GM23338 (cell line): ENCODE measurements around the gene FRAS1. TPM values are rescaled to one million over a fixed set of nuclear protein-coding genes. Genes with fewer than 3 reads are reported as not detected.
A peak's percentile ranks its signal among the peaks of the same experiment; 100 is the strongest.
"Not testable (repeated sequence)": the region's sequence is repeated elsewhere in the genome, so short reads cannot be mapped to it uniquely, and the experiment has no call there.

Source experiments
- ATAC-seq: fragments of 200-7000 bp; cut with Tn5 transposase; 3 replicates; pipeline ENCODE4 v1.9.1; 2020
- DNase-seq: peaks from one replicate; pipeline ENCODE4 v3.0.0-alpha.2; 2015; ENCODE audit warnings: low spot score
- H2AFZ ChIP-seq: fragments of 200-600 bp; sonication (generic); 2 replicates; pipeline ENCODE4 v1.8.0; 2016; ENCODE audit warnings: antibody characterized with exemption, mild to moderate bottlenecking, moderate library complexity
- H3F3A ChIP-seq: fragments of 200-600 bp; sonication (generic); replicated peaks from 2 replicates; pipeline ENCODE4 v1.8.0; 2017; ENCODE audit warnings: antibody characterized with exemption, mixed run types, low read depth
- H3K27ac ChIP-seq: fragments of 200-600 bp; sonication (generic); 2 replicates; pipeline ENCODE4 v1.6.1; 2016; ENCODE audit warnings: low read depth
- H3K27me3 ChIP-seq: fragments of 200-600 bp; sonication (generic); 2 replicates; pipeline ENCODE4 v1.8.0; 2016; ENCODE audit warnings: mild to moderate bottlenecking, mixed run types, moderate library complexity; ENCODE audit not compliant: insufficient read depth
- H3K36me3 ChIP-seq: fragments of 200-600 bp; sonication (generic); 2 replicates; pipeline ENCODE4 v1.8.0; 2016; ENCODE audit warnings: mild to moderate bottlenecking; ENCODE audit not compliant: insufficient read depth
- H3K4me1 ChIP-seq: fragments of 200-600 bp; sonication (generic); 2 replicates; pipeline ENCODE4 v1.8.0; 2016; ENCODE audit warnings: mild to moderate bottlenecking, moderate library complexity; ENCODE audit not compliant: insufficient read depth
- H3K4me2 ChIP-seq: fragments of 200-600 bp; sonication (generic); 2 replicates; pipeline ENCODE4 v1.7.1; 2017; ENCODE audit warnings: mixed run types
- H3K4me3 ChIP-seq: fragments of 200-600 bp; sonication (generic); 2 replicates; pipeline ENCODE4 v1.6.1; 2016; ENCODE audit warnings: mixed run types
- H3K79me2 ChIP-seq: fragments of 200-600 bp; sonication (generic); replicated peaks from 2 replicates; pipeline ENCODE4 v1.8.0; 2017; ENCODE audit warnings: mild to moderate bottlenecking; ENCODE audit not compliant: insufficient read depth
- H3K9me2 ChIP-seq: fragments of 200-600 bp; sonication (generic); 2 replicates; pipeline ENCODE4 v1.8.0; 2017; ENCODE audit not compliant: insufficient read depth
- H4K20me1 ChIP-seq: fragments of 200-600 bp; sonication (generic); replicated peaks from 2 replicates; pipeline ENCODE4 v1.8.0; 2017; ENCODE audit warnings: mild to moderate bottlenecking; ENCODE audit not compliant: insufficient read depth
- H3K27ac Mint-ChIP-seq: 2 replicates; pipeline ENCODE4 v1.8.0; 2020; ENCODE audit warnings: inconsistent platforms, mild to moderate bottlenecking, moderate library complexity, mixed read lengths
- H3K27me3 Mint-ChIP-seq: 3 replicates; pipeline ENCODE4 v1.8.0; 2022; ENCODE audit warnings: low read depth, mild to moderate bottlenecking, moderate library complexity, mixed read lengths, inconsistent platforms; ENCODE audit not compliant: insufficient read depth, poor library complexity
- H3K36me3 Mint-ChIP-seq: 3 replicates; pipeline ENCODE4 v1.8.0; 2021; ENCODE audit warnings: low read depth, mild to moderate bottlenecking, inconsistent platforms, moderate library complexity, mixed read lengths
- H3K4me1 Mint-ChIP-seq: 3 replicates; pipeline ENCODE4 v1.8.0; 2020; ENCODE audit warnings: mild to moderate bottlenecking, inconsistent platforms, mixed read lengths
- H3K4me3 Mint-ChIP-seq: 3 replicates; pipeline ENCODE4 v1.8.0; 2021; ENCODE audit warnings: moderate library complexity, mild to moderate bottlenecking, inconsistent platforms, mixed read lengths
- H3K9me3 Mint-ChIP-seq: 3 replicates; pipeline ENCODE4 v1.8.0; 2020; ENCODE audit warnings: moderate library complexity, mild to moderate bottlenecking, inconsistent platforms, mixed read lengths
- EZH2 ChIP-seq: fragments of 200-600 bp; sonication (generic); IDR thresholded peaks from one replicate; pipeline ENCODE4 v1.8.0; 2017; ENCODE audit warnings: antibody characterized with exemption, mild to moderate bottlenecking, low read depth; ENCODE audit not compliant: unreplicated experiment
- JUNB ChIP-seq: IDR thresholded peaks from one replicate; pipeline ENCODE4 v1.6.1; 2016; ENCODE audit warnings: antibody characterized with exemption; ENCODE audit not compliant: unreplicated experiment
- POLR2AphosphoS5 ChIP-seq: IDR thresholded peaks from 2 replicates; pipeline ENCODE4 v1.6.1; 2016; ENCODE audit warnings: antibody characterized with exemption, low read depth
- polyA plus RNA-seq: library from polyadenylated mRNA; unstranded; fragments of >200 nt; fragmentation: Nextera tagmentation; extraction: Ambion mirVana; gene quantifications from 2 replicates; pipeline ENCODE4 v1.2.1, GENCODE V29; 2016
- total RNA-seq: library from RNA; depleted of rRNA; stranded (reverse); fragments of >200 nt; shearing (Covaris generic); gene quantifications from 2 replicates; pipeline ENCODE4 v1.2.3, GENCODE V29; 2014
- TF ChIP-seq, protein P1 (sequence below), 2 experiments: fragments of 200-600 bp in 1 of 2; sonication (generic) in 1 of 2; conservative IDR thresholded peaks; 2 replicates each; pipeline versions ENCODE4 v1.5.1 to v1.6.1; 2016 to 2017; ENCODE audit warnings: antibody characterized with exemption in 2 of 2, low read depth in 2 of 2, mild to moderate bottlenecking in 2 of 2, moderate library complexity in 1 of 2
- TF ChIP-seq, protein P2 (sequence below): fragments of 250-450 bp; sonication (Bioruptor Pico); IDR thresholded peaks from 2 replicates; pipeline ENCODE4 v1.5.0; 2020; ENCODE audit warnings: mild to moderate bottlenecking, moderate library complexity

Gene FRAS1
- total and polyA plus RNA-seq, 2 experiments from 2014 or later = 12.4 to 108 TPM

DNA sequence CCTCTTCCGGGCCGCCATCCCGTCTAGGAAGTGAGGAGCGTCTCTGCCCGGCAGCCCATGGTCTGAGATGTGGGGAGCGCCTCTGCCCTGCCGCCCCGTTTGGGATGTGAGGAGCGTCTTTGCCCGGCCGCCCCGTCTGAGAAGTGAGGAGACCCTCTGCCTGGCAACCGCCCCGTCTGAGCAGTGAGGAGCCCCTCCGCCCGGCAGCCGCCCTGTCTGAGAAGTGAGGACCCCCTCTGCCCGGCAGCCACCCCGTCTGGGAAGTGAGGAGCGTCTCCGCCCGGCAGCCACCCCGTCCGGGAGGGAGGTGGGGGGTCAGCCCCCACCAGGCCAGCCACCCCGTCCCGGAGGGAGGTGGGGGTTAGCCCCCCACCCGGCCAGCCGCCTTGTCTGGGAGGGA lies 490.8 kb downstream of the FRAS1 start:
- H3K4me3 ChIP-seq, H2AFZ ChIP-seq, H3K79me2 ChIP-seq, H3K27ac ChIP-seq, H3K36me3 ChIP-seq, H3K4me2 ChIP-seq, ATAC-seq, H3K36me3 Mint-ChIP-seq, H3K4me3 Mint-ChIP-seq, H4K20me1 ChIP-seq, H3K27ac Mint-ChIP-seq, H3K9me2 ChIP-seq, H3F3A ChIP-seq, DNase-seq: not testable (repeated sequence)
- peaks cover 13% of the 10 kb centered on the region for H3K4me1 ChIP-seq
- H3K9me3 Mint-ChIP-seq = peaks cover 15% of the 10 kb centered on the region; the same call in 2 of the 3 replicates
- H3K27me3 Mint-ChIP-seq = peaks cover 22% of the 10 kb centered on the region
- H3K4me1 Mint-ChIP-seq = peaks cover 24% of the 10 kb centered on the region
- peaks cover 37% of the 10 kb centered on the region for H3K27me3 ChIP-seq

DNA sequence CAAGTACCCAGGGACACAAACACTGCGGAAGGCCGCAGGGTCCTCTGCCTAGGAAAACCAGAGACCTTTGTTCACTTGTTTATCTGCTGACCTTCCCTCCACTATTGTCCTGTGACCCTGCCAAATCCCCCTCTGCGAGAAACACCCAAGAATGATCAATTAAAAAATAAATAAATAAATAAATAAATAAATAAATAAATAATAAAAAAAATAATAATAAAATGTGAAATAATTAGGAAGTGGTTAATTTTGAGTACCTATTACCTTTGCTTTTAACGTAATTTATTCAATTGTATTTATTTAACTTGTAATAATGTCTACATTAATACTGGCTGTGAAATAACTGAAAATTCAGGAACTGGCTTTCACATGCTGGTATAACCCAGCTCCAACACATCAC lies 491.8 kb downstream of the FRAS1 start:
- not testable (repeated sequence) for ATAC-seq, H3K9me2 ChIP-seq, H3K36me3 Mint-ChIP-seq, H3K4me3 Mint-ChIP-seq, H3K36me3 ChIP-seq, DNase-seq, H3K27ac Mint-ChIP-seq, H2AFZ ChIP-seq, H3K79me2 ChIP-seq, H3K4me3 ChIP-seq, H3K4me2 ChIP-seq, H3F3A ChIP-seq, H3K27ac ChIP-seq, H4K20me1 ChIP-seq
- Mint-ChIP-seq H3K9me3 (peaks cover 15% of the 10 kb centered on the region; the same call in 2 of the 3 replicates), H3K4me1 (peaks cover 34% of the 10 kb centered on the region), H3K27me3 (peaks cover 27% of the 10 kb centered on the region)
- peaks cover 46% of the 10 kb centered on the region for H3K27me3 ChIP-seq
- H3K4me1 ChIP-seq = peaks cover 20% of the 10 kb centered on the region

DNA sequence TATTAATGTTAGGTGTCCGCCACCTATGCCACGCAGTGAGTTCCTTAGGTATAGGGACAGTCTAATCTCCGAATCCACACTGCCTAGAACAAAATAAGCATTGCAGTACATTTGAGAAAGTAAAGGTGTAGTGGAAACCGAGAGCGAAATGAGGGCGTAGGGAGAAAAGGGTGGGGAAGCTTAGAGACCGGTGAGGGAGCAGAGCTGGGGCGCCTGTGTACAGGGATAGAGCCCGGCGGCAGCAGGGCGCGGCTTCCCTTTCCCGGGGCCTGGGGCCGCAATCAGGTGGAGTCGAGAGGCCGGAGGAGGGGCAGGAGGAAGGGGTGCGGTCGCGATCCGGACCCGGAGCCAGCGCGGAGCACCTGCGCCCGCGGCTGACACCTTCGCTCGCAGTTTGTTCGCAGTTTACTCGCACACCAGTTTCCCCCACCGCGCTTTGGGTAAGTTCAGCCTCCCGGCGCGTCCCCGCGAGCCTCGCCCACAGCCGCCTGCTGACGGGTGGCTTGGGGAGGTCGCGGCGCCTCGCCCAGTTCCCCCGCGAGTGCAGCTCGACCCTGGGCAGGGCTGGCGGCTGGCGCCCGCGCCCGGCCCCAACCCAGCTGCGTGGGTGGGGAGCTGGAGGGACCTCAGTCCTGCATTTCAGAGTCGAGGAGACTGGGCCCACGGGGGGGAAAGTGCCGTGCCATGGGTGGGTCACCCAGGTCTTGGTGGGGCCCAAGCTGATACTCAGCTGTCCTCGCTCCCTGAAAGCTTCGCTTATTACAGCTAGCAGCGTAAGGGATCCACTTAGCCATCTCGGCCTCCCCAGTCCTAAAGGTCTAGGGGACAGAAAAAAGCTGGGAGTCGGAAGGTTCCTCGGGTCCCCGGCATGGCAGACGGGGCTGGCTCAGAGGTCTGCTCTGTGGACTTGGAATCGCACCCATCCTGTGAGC lies 494.6 kb downstream of the FRAS1 start, which contains the start of gene ANXA3:
ANXA3 (plus strand) TSS at position 351 of the 932 bp plus-strand sequence. CDS start 2,704 bp downstream, outside the sequence.
- no peaks in the 10 kb centered on the region for H3K79me2 ChIP-seq
- H3K27me3 ChIP-seq = peaks cover 46% of the 10 kb centered on the region
- H4K20me1 ChIP-seq = no peaks in the 10 kb centered on the region
- Mint-ChIP-seq H3K27me3 (peaks cover 27% of the 10 kb centered on the region), H3K27ac (peak within 1 kb of the TSS; percentile 81), H3K4me3 (peak within 1 kb of the TSS; percentile 78), H3K9me3 (peaks cover 13% of the 10 kb centered on the region; the same call in 2 of the 3 replicates), H3K4me1 (peaks cover 37% of the 10 kb centered on the region), H3K36me3 (peaks cover 26% of the 10 kb centered on the region; the same call in 2 of the 3 replicates)
- peak within 1 kb of the TSS; percentile 2; the same call in 1 of the 2 replicates for H3K27ac ChIP-seq
- peak within 1 kb of the TSS; percentile 71 for H3K4me3 ChIP-seq
- DNase-seq (peak; percentile 89), ATAC-seq (peak; percentile 94)
- H3K9me2 ChIP-seq = no peaks in the 10 kb centered on the region
- H3K36me3 ChIP-seq = no peaks in the 10 kb centered on the region
- H3K4me1 ChIP-seq = peaks cover 20% of the 10 kb centered on the region
- H3F3A ChIP-seq = no peaks in the 10 kb centered on the region; the same call in 1 of the 2 replicates
- H2AFZ ChIP-seq = 0 out of 2 replicates have a peak within 1 kb of the TSS, but pooled peaks have one; percentile 0
- peak within 1 kb of the TSS; percentile 85 for H3K4me2 ChIP-seq
- no peak for TF ChIP-seq EZH2
- TF ChIP-seq, protein P1, sequence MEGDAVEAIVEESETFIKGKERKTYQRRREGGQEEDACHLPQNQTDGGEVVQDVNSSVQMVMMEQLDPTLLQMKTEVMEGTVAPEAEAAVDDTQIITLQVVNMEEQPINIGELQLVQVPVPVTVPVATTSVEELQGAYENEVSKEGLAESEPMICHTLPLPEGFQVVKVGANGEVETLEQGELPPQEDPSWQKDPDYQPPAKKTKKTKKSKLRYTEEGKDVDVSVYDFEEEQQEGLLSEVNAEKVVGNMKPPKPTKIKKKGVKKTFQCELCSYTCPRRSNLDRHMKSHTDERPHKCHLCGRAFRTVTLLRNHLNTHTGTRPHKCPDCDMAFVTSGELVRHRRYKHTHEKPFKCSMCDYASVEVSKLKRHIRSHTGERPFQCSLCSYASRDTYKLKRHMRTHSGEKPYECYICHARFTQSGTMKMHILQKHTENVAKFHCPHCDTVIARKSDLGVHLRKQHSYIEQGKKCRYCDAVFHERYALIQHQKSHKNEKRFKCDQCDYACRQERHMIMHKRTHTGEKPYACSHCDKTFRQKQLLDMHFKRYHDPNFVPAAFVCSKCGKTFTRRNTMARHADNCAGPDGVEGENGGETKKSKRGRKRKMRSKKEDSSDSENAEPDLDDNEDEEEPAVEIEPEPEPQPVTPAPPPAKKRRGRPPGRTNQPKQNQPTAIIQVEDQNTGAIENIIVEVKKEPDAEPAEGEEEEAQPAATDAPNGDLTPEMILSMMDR (conservative IDR thresholded peaks at IDR 0.05; ENCODE audit: low read depth in 2 of 2) = no peak
- no peak for TF ChIP-seq JUNB
- TF ChIP-seq, protein P2, sequence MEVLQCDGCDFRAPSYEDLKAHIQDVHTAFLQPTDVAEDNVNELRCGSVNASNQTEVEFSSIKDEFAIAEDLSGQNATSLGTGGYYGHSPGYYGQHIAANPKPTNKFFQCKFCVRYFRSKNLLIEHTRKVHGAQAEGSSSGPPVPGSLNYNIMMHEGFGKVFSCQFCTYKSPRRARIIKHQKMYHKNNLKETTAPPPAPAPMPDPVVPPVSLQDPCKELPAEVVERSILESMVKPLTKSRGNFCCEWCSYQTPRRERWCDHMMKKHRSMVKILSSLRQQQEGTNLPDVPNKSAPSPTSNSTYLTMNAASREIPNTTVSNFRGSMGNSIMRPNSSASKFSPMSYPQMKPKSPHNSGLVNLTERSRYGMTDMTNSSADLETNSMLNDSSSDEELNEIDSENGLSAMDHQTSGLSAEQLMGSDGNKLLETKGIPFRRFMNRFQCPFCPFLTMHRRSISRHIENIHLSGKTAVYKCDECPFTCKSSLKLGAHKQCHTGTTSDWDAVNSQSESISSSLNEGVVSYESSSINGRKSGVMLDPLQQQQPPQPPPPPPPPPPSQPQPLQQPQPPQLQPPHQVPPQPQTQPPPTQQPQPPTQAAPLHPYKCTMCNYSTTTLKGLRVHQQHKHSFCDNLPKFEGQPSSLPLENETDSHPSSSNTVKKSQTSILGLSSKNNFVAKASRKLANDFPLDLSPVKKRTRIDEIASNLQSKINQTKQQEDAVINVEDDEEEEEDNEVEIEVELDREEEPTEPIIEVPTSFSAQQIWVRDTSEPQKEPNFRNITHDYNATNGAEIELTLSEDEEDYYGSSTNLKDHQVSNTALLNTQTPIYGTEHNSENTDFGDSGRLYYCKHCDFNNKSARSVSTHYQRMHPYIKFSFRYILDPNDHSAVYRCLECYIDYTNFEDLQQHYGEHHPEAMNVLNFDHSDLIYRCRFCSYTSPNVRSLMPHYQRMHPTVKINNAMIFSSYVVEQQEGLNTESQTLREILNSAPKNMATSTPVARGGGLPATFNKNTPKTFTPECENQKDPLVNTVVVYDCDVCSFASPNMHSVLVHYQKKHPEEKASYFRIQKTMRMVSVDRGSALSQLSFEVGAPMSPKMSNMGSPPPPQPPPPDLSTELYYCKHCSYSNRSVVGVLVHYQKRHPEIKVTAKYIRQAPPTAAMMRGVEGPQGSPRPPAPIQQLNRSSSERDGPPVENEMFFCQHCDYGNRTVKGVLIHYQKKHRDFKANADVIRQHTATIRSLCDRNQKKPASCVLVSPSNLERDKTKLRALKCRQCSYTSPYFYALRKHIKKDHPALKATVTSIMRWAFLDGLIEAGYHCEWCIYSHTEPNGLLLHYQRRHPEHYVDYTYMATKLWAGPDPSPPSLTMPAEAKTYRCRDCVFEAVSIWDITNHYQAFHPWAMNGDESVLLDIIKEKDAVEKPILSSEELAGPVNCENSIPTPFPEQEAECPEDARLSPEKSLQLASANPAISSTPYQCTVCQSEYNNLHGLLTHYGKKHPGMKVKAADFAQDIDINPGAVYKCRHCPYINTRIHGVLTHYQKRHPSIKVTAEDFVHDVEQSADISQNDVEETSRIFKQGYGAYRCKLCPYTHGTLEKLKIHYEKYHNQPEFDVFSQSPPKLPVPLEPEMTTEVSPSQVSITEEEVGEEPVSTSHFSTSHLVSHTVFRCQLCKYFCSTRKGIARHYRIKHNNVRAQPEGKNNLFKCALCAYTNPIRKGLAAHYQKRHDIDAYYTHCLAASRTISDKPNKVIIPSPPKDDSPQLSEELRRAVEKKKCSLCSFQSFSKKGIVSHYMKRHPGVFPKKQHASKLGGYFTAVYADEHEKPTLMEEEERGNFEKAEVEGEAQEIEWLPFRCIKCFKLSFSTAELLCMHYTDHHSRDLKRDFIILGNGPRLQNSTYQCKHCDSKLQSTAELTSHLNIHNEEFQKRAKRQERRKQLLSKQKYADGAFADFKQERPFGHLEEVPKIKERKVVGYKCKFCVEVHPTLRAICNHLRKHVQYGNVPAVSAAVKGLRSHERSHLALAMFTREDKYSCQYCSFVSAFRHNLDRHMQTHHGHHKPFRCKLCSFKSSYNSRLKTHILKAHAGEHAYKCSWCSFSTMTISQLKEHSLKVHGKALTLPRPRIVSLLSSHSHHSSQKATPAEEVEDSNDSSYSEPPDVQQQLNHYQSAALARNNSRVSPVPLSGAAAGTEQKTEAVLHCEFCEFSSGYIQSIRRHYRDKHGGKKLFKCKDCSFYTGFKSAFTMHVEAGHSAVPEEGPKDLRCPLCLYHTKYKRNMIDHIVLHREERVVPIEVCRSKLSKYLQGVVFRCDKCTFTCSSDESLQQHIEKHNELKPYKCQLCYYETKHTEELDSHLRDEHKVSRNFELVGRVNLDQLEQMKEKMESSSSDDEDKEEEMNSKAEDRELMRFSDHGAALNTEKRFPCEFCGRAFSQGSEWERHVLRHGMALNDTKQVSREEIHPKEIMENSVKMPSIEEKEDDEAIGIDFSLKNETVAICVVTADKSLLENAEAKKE (CRISPR knock-in tag) = no peak
- no peak for TF ChIP-seq POLR2AphosphoS5
